Right renal pelvis (tissue), 4 donors: ENCODE results near the gene TCTA. TPM values are rescaled to one million over a fixed set of nuclear protein-coding genes. Genes with fewer than 3 reads are reported as not detected.

ENCODE experiments used
- DNase-seq, 4 donors: peaks; one replicate each; pipeline ENCODE4 v3.0.0-alpha.2; 2013; ENCODE audit warnings: low read depth in 4 of 4, low spot score in 3 of 4, missing footprints in 1 of 4
- polyA plus RNA-seq, 4 donors: library from polyadenylated mRNA; unstranded; fragments of 120-200 nt; gene quantifications; one replicate each; pipeline ENCODE4 v1.2.1, GENCODE V29; 2013; ENCODE audit not compliant: insufficient read length in 4 of 4

Gene TCTA
- polyA plus RNA-seq, 4 donors = 34.1 to 39.8 (median 36.3) TPM

DNA sequence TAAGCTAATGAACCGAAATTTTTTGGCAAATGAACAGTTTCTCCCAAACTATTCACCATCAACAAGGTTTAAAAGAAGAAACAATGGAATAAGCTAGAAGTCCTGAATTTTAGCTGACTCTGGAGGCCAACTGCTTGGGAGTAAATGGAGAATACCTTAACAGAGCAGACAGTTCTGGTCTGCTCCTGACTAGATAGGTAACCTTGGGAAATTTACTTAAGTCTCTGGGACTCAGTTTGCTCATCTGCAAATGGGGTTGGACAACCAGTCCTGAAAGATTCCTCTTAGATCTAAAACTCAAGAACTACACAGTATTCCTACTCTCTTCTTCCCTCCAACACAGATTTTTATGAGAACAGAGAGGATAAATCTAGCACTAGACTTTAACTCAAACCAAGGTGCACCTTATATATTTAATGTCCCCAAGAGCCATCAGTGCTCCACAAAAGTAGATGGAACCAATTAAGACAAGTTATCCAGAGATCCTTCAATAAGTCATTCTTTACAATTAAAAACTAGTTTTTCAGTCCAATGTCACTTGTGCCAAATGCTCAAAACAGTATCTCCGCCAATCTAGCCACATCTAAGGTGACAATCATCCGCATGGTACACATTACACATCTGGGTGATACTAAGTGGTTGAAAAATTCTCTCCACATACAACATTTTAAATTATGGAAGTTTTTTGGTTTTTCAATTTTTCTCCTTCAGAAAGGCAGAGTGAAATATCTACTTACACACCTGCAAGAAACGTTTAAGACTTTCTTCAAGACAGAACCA, 2.0 kb upstream of the TCTA start:
- no peak for DNase-seq

DNA sequence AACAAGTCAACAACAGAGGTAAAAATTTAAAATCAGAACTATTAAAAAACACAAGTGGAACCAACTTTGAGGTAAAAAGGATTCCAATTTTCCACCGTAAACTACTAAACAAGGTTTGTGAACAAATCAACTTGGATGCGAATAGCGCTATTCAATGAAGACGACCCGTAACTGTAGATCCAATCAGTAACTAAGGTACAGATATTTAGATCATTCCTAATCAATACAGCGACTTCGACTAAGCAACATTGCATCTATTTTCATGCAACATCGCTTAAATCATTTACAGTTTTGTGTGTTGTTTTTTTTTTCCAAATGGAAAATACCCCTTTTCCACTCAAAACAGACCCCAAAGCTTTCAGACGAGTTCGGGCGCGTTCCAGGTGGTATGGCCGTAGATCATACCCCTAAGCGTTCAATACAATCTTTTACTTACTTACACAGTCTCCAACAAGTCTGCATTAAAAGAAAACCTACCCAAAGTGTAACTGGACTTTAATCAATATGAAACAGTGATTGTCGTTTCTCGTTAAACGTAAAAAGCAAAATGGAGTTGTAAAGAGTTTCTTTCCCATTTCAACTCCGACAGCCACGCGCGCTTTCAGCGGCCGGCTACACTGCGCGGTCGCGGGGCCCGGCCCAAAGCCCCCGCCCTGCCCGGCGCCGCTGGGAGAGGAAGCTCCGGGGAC, 1.2 kb upstream of the TCTA start:
- no peak for DNase-seq

GRCh38 chr3:49411535-49411967, 672 bp upstream of the TCTA start:
- DNase-seq = no peak

- DNase-seq = no peak
Observed at GRCh38 chr3:49412632-49413337, 562 bp downstream of the TCTA start.

GRCh38 chr3:49413338-49413734, 1.1 kb downstream of the TCTA start:
- DNase-seq = no peak

- DNase-seq = no peak
Observed at GRCh38 chr3:49414753-49415152, 2.5 kb downstream of the TCTA start.

GRCh38 chr3:49415931-49416601, 3.8 kb downstream of the TCTA start:
- no peak for DNase-seq

- DNase-seq = no peak
Observed at GRCh38 chr3:49416867-49417266, 4.6 kb downstream of the TCTA start.

DNA sequence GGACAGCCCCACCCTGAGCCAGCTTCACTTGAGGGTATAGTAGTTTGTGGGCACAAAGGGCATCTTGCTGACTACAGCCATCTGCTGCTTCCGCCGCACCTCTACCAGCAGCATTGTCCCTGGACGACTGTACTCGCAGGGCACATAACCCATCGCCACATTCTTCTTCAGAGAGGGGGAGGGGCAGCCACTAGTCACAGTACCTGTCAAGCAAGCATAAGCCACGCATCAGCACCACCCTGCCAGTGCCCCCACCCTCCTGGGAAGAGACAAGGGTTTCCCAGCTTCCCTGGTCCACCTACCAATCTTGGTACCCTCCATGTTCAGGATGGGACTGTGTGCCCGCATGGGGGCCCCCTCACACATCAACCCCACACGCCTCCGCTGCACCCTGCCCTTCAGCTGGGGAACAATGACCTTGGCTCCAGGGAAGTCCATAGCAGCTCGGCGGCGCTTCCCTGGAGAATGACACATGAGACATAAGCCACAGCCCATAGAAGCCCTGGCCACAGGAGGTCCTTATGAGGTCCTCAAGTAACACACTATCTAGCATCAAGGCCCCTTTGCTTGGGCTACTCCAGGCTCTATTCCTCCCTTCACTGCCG, 5.4 kb downstream of the TCTA start:
- DNase-seq = no peak

DNA sequence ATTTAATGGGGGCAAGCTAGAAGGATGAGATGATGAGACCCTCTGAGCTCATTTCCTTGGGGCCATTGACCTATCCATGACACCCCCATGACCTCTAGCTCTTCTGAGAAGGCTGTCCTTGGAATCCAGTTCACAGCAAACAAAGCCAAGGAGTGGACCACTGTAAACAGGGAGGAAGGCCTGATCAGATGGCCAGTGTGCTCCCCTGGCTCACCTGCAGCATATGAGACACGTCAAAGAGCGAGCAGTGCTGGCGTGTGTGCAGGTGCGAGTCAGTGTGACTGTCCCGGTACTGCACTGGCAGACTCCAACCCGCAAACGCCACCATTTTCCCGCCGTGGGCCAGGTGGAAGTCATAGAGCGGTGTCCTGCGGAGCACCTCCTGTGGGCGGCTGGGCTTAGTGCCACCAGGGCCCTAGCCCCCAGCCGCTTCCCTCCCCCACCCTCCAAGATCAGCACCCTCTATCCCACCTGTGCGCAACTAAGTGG, 9.7 kb downstream of the TCTA start:
- DNase-seq = no peak

GRCh38 chr3:49422379-49423248, 10.4 kb downstream of the TCTA start, which contains the start of gene AMT:
Gene AMT (minus strand): TSS chr3:49422473. CDS start chr3:49422450, 23 bp downstream.
- peak in 1 of 4 donors; percentile 58 for DNase-seq

GRCh38 chr3:49424816-49425215, 12.6 kb downstream of the TCTA start:
- DNase-seq = no peak

- DNase-seq = no peak
Observed at GRCh38 chr3:49427586-49427985, 15.4 kb downstream of the TCTA start.

GRCh38 chr3:49428752-49429080, 16.5 kb downstream of the TCTA start:
- DNase-seq = no peak

GRCh38 chr3:49434731-49435130, 22.5 kb downstream of the TCTA start:
- DNase-seq = no peak

DNA sequence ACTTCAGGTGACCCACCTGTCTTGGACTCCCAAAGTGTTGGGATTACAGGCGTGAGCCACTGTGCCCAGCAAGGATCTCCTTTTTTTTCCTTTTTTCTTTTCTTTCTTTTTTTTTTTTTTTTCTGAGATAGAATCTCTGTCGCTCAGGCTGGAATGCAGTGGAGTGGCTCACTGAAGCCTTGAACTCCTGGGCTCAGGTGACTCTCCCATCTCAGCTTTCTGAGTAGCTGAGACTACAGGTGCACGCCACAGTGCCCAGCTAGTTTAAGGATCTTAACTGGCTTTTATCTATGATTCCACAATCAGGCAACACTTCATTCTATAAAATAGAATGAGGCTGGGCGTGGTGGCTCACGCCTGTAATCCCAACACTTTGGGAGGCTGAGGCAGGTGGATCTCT, 33.2 kb downstream of the TCTA start:
- no peak for DNase-seq

DNA sequence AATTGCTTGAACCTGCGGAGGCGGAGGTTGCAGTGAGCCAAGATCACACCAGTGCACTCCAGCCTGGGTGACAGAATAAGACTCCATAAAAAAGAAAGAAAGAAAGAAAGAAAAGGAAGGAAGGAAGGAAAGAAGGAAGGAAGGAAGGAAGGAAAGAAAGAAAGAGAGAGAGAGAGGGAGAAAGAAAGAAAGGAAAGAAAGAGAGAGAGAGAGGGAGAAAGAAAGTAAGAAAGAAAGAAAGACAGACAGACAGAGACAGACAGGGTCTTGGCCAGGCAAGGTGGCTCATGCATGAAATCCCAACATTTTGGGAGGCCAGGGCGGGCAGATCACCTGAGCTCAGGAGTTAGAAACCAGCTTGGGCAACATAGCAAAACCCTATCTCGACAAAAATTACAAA, 41.4 kb downstream of the TCTA start:
- no peak for DNase-seq

DNA sequence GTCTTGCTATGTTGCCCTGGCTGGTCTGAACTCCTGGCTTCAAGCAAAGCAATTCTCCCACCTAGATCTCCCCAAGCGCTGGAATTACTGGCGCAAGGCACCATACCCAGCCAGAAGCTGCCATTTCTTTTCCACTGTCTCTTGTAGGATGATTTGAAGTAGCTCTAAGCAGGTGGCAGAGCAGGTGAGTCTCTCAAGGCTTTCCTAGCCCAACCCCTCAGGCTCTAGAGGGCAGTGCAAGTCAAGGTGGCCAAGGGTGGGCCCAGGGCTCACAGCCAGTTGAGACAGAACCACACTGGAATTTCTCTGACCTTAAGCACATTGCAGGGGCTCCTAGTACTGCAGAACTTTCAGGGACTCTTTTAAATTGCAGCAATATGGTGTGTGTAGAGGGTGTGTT, 42.2 kb downstream of the TCTA start:
- no peak for DNase-seq

GRCh38 chr3:49454898-49455681, 42.9 kb downstream of the TCTA start:
- DNase-seq = no peak
